ENCODE data around the gene RMC1. TPM values are rescaled to one million over a fixed set of nuclear protein-coding genes. Genes with fewer than 3 reads are reported as not detected.

The RMC1 gene
- total RNA-seq, 1 donor from 2014 or later: 31.6 TPM

- Histone ChIP-seq H3K4me2 (no peak overlapping the region), H3K27me3 (no peaks in the 10 kb centered on the region)
These were observed 20.9 kb downstream of the RMC1 start for GRCh38 chr18:23524213-23524707.

GRCh38 chr18:23526501-23527063 lies 23.3 kb downstream of the RMC1 start:
- Mint-ChIP-seq H3K27ac (peak overlapping the region; percentile 15), H3K36me3 (peaks cover 33% of the 10 kb centered on the region), H3K9me3 (no peaks in the 10 kb centered on the region), H3K27me3 (ENCODE audit: insufficient read depth, low read depth) (no peaks in the 10 kb centered on the region), H3K4me1 (no peaks in the 10 kb centered on the region), H3K4me3 (no peak overlapping the region)
- no peaks in the 10 kb centered on the region for H4K20me1 ChIP-seq (ENCODE audit: low read depth)
- H3K27ac ChIP-seq: peak overlapping the region; percentile 43
- no peaks in the 10 kb centered on the region for H3K79me2 ChIP-seq (ENCODE audit: low read depth)
- DNase-seq (ENCODE audit: low spot score): no peak
- H3F3A ChIP-seq (ENCODE audit: low read depth): no peaks in the 10 kb centered on the region
- H3K4me1 ChIP-seq: peaks cover 6% of the 10 kb centered on the region
- no peak overlapping the region for H3K4me3 ChIP-seq
- H3K4me2 ChIP-seq: no peak overlapping the region
- H3K9me3 ChIP-seq (ENCODE audit: low read depth): no peaks in the 10 kb centered on the region
- TF ChIP-seq CTCF (IDR thresholded peaks at IDR 0.05) (no peak), EZH2phosphoT487 (IDR thresholded peaks at IDR 0.05) (no peak), EZH2 (IDR thresholded peaks at IDR 0.05) (no peak)
- no peaks in the 10 kb centered on the region for H3K36me3 ChIP-seq
- no peak overlapping the region for H3K9ac ChIP-seq
- H3K27me3 ChIP-seq: no peaks in the 10 kb centered on the region
- H2AFZ ChIP-seq (replicated peaks): no peak overlapping the region

More at GRCh38 chr18:23524213-23524707, 20.9 kb downstream of the RMC1 start:
- DNase-seq (ENCODE audit: low spot score): no peak
- no peak for TF ChIP-seq EZH2 (IDR thresholded peaks at IDR 0.05)
- no peak for TF ChIP-seq CTCF (IDR thresholded peaks at IDR 0.05)
- no peak for TF ChIP-seq EZH2phosphoT487 (IDR thresholded peaks at IDR 0.05)
- Mint-ChIP-seq H3K9me3 (no peaks in the 10 kb centered on the region), H3K27ac (no peak overlapping the region), H3K27me3 (ENCODE audit: insufficient read depth, low read depth) (no peaks in the 10 kb centered on the region), H3K36me3 (peaks cover 33% of the 10 kb centered on the region), H3K4me1 (no peaks in the 10 kb centered on the region), H3K4me3 (no peak overlapping the region)
- Histone ChIP-seq H2AFZ (replicated peaks) (no peak overlapping the region), H3F3A (ENCODE audit: low read depth) (no peaks in the 10 kb centered on the region), H3K9me3 (ENCODE audit: low read depth) (no peaks in the 10 kb centered on the region), H3K4me3 (no peak overlapping the region), H3K36me3 (no peaks in the 10 kb centered on the region), H3K27ac (no peak overlapping the region), H3K9ac (no peak overlapping the region), H3K4me1 (peaks cover 6% of the 10 kb centered on the region), H3K79me2 (ENCODE audit: low read depth) (no peaks in the 10 kb centered on the region), H4K20me1 (ENCODE audit: low read depth) (no peaks in the 10 kb centered on the region)

GRCh38 chr18:23528580-23529472 lies 25.5 kb downstream of the RMC1 start:
- no peak overlapping the region for H2AFZ ChIP-seq (replicated peaks)
- H4K20me1 ChIP-seq (ENCODE audit: low read depth): no peaks in the 10 kb centered on the region
- H3K27me3 ChIP-seq: no peaks in the 10 kb centered on the region
- no peaks in the 10 kb centered on the region for H3K9me3 ChIP-seq (ENCODE audit: low read depth)
- no peaks in the 10 kb centered on the region for H3K4me1 Mint-ChIP-seq
- no peaks in the 10 kb centered on the region for H3K9me3 Mint-ChIP-seq
- DNase-seq (ENCODE audit: low spot score): no peak
- H3F3A ChIP-seq (ENCODE audit: low read depth): peaks cover 3% of the 10 kb centered on the region
- no peaks in the 10 kb centered on the region for H3K27me3 Mint-ChIP-seq (ENCODE audit: insufficient read depth, low read depth)
- H3K36me3 Mint-ChIP-seq: peaks cover 32% of the 10 kb centered on the region
- no peak overlapping the region for H3K4me2 ChIP-seq
- H3K36me3 ChIP-seq: no peaks in the 10 kb centered on the region
- TF ChIP-seq EZH2phosphoT487 (IDR thresholded peaks at IDR 0.05): no peak
- no peak for TF ChIP-seq CTCF (IDR thresholded peaks at IDR 0.05)
- no peak for TF ChIP-seq EZH2 (IDR thresholded peaks at IDR 0.05)
- H3K4me1 ChIP-seq: peaks cover 6% of the 10 kb centered on the region
- H3K27ac Mint-ChIP-seq: no peak overlapping the region
- H3K79me2 ChIP-seq (ENCODE audit: low read depth): no peaks in the 10 kb centered on the region
- no peak overlapping the region for H3K27ac ChIP-seq
- no peak overlapping the region for H3K4me3 ChIP-seq
- H3K4me3 Mint-ChIP-seq: no peak overlapping the region
- H3K9ac ChIP-seq: no peak overlapping the region
